HG03103 (cell line): ENCODE results near the gene PLPP1.

Source experiments
- ATAC-seq: cut with Tn5 transposase; IDR thresholded peaks from one replicate; pipeline ENCODE4 v1.9.1; 2021; ENCODE audit warnings: low read depth; ENCODE audit not compliant: unreplicated experiment

Gene PLPP1

DNA sequence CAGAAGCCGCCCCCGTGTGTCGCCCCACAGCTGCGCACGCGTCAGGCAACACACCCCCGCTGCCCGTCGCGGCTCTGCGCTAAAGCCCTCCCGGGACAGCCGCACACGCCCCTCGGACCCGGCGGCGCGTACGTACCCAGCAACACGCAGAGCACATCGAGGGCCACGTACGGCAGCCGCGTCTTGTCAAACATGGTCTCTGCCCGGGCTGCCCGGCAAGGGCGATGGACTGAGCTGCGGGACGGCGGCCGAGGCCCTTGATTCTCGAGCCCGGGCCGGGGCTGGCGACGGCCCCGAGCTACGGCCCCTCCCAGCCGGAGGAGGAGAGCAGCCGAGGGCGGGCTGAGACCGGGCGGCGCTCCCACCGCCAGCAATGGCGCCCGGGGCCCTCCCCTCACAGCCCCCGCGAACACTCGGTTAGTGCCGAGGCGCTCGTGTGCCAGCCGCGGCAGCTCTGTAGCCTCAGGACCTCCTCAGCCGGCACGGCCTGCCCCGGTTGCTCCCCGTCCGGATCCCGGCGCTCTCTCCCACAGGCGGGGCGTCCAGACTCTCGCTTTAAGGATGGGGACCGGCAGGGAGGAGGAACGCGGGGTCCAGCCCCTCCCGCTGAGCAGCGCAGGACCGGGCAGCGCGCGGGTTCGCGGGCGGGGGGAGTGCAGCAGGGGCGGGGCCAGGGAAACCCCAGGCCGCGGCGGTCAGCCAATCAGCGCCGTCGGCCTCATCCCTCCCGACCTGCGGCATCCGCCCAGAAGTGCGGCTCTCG is at the start of gene PLPP1:
PLPP1 (minus strand) TSS at position 529 of the 763 bp plus-strand sequence; CDS start at position 194, 335 bp downstream.
- peak; percentile 60 for ATAC-seq

DNA sequence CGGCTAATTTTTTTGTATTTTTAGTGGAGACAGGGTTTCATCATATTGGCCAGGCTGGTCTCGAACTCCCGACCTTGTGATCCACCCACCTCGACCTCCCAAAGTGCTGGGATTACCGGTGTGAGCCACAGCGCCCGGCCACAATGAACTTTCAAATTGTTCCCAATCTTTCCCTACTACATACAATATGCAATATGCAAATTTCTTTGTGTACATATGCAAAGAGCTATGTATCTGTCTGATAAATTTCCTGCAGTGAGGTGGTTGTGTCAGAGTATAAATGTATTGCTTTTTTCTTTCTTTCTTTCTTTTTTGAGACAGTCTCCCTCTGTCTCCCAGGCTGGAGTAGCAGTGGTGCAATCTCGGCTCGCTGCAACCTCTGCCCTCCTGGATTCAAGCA is 48.8 kb upstream of the PLPP1 start:
- ATAC-seq, result no peak

GRCh38 chr5:55582256-55582655 is 47.5 kb upstream of the PLPP1 start:
- no peak for ATAC-seq

GRCh38 chr5:55580042-55580441 is 45.3 kb upstream of the PLPP1 start:
- ATAC-seq, result no peak

- no peak for ATAC-seq
Measured at GRCh38 chr5:55578771-55579170, 44.0 kb upstream of the PLPP1 start.

DNA sequence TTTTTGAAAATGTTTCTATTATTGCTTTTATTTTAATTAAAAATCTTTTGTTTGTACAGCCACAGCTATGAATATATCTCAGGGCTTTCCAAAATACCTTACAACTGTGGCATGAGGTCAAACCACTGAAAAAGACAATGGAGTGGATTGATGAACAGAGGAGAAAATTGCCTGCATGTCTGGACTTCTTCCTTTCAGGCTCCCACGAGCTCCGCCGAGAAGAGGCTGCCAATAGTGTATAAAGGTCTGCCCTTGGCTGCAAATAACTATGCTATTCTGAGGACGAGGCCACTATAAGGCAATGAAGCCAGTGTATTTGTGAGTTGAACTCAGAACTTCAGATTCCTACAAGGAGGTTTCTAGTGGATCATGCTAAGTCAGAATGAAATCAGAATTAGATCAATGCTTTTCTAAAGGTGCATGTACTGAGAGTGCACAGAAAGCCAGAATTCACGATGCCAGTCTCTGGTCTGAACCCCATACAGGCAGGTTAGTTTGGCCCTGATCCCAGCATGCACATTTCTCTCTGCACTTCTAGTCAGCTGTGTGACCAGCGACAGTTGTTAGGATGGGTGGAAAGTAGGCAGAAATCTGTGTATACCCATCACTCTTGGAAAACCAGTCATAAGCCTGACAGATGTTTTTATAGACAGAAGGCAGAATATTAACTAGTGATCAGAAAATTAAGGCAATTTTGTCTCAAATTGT is 42.7 kb upstream of the PLPP1 start:
- no peak for ATAC-seq

GRCh38 chr5:55576661-55577060 is 41.9 kb upstream of the PLPP1 start:
- no peak for ATAC-seq

- no peak for ATAC-seq
Measured at GRCh38 chr5:55575815-55576583, 41.2 kb upstream of the PLPP1 start.

GRCh38 chr5:55572600-55572999 is 37.8 kb upstream of the PLPP1 start:
- no peak for ATAC-seq

DNA sequence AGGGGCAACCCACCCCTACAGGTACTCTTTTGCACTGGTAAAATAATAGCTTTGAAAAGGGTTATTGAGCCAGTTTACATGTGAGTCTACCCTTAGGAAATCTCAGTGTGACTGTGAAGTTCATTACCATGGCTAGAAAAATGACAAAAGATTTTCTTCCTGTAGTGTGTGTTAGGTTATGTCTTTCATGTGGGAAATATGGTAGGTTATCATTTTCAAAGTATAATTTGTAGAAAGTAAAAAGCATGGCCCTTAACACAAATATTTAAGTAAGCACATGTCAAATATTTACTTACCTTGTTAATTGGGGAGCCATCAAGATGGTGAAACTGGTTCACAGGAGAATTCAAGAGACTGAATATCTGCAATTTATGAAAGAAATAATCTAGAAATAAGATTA is 37.3 kb upstream of the PLPP1 start:
- no peak for ATAC-seq

- ATAC-seq, result no peak
Measured at GRCh38 chr5:55570570-55570969, 35.8 kb upstream of the PLPP1 start.

- no peak for ATAC-seq
Measured at GRCh38 chr5:55570026-55570425, 35.3 kb upstream of the PLPP1 start.

DNA sequence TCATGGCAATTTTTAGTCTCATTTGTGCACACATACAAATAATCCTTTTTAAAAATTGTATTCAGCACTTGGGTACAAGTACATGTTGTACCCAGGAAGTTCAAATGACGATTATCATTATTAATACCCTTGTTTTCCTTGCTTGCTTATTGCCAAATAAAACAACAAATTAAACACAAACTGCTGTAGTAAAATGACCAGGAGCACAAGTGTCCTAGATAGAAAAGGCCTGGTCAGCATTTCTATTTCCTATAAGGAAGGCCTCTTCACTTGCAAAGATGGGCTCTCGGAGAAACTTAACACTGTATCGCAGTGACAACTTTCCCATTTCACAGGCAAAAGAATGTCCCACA is 34.7 kb upstream of the PLPP1 start:
- ATAC-seq, result no peak

- ATAC-seq, result no peak
Measured at GRCh38 chr5:55568654-55569512, 34.1 kb upstream of the PLPP1 start.

- peak; percentile 80 for ATAC-seq
Measured at GRCh38 chr5:55564721-55565120, 30.0 kb upstream of the PLPP1 start.

DNA sequence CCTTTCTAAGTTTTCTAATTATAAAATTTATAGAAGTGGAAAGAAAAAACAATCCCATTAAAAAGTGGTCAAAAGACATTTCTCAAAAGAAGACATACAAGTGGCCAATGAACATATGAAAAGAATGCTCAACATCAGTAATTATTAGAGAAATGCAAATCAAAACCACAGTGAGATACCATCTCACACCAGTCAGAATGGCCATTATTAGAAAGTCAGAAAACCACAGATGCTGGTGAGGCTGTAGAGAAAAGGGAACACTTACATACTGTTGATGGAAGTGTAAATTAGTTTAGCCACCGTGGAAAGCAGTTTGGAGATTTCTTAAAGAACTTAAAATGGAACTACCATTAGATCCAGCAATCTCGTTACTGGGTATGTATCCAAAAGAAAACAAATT is 23.7 kb upstream of the PLPP1 start:
- ATAC-seq, result no peak

- ATAC-seq, result no peak
Measured at GRCh38 chr5:55557123-55557522, 22.4 kb upstream of the PLPP1 start.

DNA sequence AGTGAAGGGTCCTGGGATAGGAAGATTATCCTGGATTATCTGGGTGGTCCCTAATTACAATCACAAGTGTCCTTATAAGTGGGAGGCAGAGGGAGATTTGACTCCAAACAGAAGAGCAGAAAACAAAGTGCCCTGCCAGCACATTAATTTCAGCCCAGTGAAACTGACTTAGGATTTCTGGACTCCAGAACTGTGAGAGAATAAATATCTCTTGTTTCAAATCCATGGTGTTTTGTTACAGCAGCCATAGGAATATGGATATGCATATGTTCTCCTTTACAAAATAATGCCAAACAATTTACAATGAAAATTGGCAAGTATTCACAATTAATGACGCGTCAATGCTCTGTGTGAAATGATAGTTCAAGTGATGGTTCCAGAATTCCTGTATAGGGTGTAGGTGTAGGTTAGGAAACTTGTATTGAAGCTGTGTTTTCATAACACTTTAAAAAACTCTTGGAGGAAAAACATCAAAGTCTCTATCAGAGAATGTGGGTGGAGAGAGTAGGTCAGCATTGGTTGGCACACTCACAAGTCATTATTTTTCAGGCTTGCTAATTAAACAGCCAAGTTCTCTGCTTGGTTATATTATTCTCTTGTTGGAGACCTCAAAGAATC is 19.9 kb upstream of the PLPP1 start:
- ATAC-seq, result no peak

DNA sequence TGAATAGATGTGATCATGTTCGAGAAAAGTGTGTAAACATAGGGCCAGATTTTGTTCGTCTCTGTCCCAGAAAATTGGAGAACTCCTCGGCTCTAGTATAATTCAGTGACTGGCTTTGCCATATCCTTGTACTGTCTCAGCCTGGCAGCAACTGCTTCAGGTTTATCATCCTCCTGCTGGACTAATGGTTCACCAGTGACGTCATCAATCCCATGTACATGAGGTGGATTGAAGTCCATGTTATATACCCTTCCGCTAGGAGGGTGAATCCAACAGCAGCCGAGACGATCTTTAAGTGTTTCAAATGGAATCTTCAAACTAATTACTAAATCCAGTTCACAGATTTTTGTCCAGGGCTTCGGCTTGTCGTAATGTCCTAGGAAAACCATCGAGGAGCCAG is 17.1 kb upstream of the PLPP1 start:
- no peak for ATAC-seq

GRCh38 chr5:55551358-55551757 is 16.6 kb upstream of the PLPP1 start:
- no peak for ATAC-seq
